H1 (cell line): ENCODE results near the gene HOXB4. TPM values are rescaled to one million over a fixed set of nuclear protein-coding genes. Genes with fewer than 3 reads are reported as not detected.

ENCODE experiments used
- CTCF ChIA-PET: fragments of 300-600 bp; sonication (Branson Sonifier 250); formaldehyde crosslinking; loops from one replicate; lab custom pipeline; 2021; ENCODE audit not compliant: partially characterized antibody; lab: Charles Lee
- POLR2A ChIA-PET: fragments of 300-600 bp; sonication (Branson Sonifier 250); formaldehyde crosslinking; loops from one replicate; lab custom pipeline; 2021; ENCODE audit warnings: inconsistent platforms; ENCODE audit not compliant: partially characterized antibody; lab: Charles Lee
- DNase-seq, 2 experiments: peaks; one replicate each; pipeline versions ENCODE4 v3.0.0 to v3.0.0-alpha.2; 2010 to 2022; ENCODE audit warnings: low spot score in 2 of 2, low read depth in 1 of 2, mixed read lengths in 1 of 2
- FAIRE-seq: peaks from 2 replicates; lab custom pipeline; 2011; peaks lifted over from hg19 to GRCh38; lab: Jason Lieb, UNC
- H2AFZ ChIP-seq: 2 replicates; pipeline ENCODE4 v1.8.1; 2012; ENCODE audit warnings: low read length, inconsistent platforms
- H2AK5ac ChIP-seq: 2 replicates; pipeline ENCODE4 v1.6.1; 2013; ENCODE audit warnings: low read depth, low read length
- H2BK120ac ChIP-seq: replicated peaks from 2 replicates; pipeline ENCODE3; 2013; ENCODE audit warnings: low read depth, low read length, inconsistent platforms
- H2BK12ac ChIP-seq: 2 replicates; pipeline ENCODE4 v1.6.1; 2013; ENCODE audit warnings: low read depth, low read length
- H2BK15ac ChIP-seq: 2 replicates; pipeline ENCODE4 v1.6.1; 2013; ENCODE audit warnings: low read length
- H2BK20ac ChIP-seq: 2 replicates; pipeline ENCODE4 v1.6.1; 2013; ENCODE audit warnings: low read length
- H2BK5ac ChIP-seq: 2 replicates; pipeline ENCODE4 v1.6.1; 2013; ENCODE audit warnings: low read depth, low read length
- H3K14ac ChIP-seq: 2 replicates; pipeline ENCODE4 v1.6.1; 2013; ENCODE audit warnings: inconsistent platforms; ENCODE audit not compliant: insufficient read length
- H3K18ac ChIP-seq: 2 replicates; pipeline ENCODE4 v1.6.1; 2013; ENCODE audit warnings: low read length; ENCODE audit errors: extremely low read depth
- H3K23ac ChIP-seq: 2 replicates; pipeline ENCODE4 v1.6.1; 2013; ENCODE audit warnings: inconsistent platforms; ENCODE audit not compliant: insufficient read length
- H3K23me2 ChIP-seq: 2 replicates; pipeline ENCODE4 v1.6.1; 2013; ENCODE audit warnings: low read depth, low read length
- H3K27ac ChIP-seq: 2 replicates; pipeline ENCODE4 v1.6.1; 2011; ENCODE audit warnings: low read depth, low read length, inconsistent platforms
- H3K27me3 ChIP-seq, 4 experiments: replicated peaks in 1 of 4; 1 replicate in 1 of 4; 2 replicates in 3 of 4; pipeline versions ENCODE4 v1.6.1 to v1.8.1; 2011 to 2013; ENCODE audit warnings: low read length in 3 of 4, mild to moderate bottlenecking in 3 of 4, inconsistent platforms in 2 of 4, mixed read lengths in 2 of 4, moderate library complexity in 1 of 4; ENCODE audit not compliant: control insufficient read depth in 3 of 4, insufficient read depth in 3 of 4; ENCODE audit errors: extremely low read depth in 1 of 4
- H3K36me3 ChIP-seq, 4 experiments: 2 replicates each; pipeline versions ENCODE4 v1.6.1 to v1.8.1; 2011 to 2013; ENCODE audit warnings: mild to moderate bottlenecking in 4 of 4, low read length in 3 of 4, moderate library complexity in 2 of 4, control low read depth in 1 of 4, inconsistent platforms in 1 of 4; ENCODE audit not compliant: insufficient read depth in 4 of 4, control insufficient read depth in 2 of 4
- H3K4ac ChIP-seq: replicated peaks from 2 replicates; pipeline ENCODE3; 2013; ENCODE audit warnings: low read length, low read depth, mixed read lengths, inconsistent platforms; ENCODE audit not compliant: insufficient read length
- H3K4me1 ChIP-seq, 4 experiments: replicated peaks in 1 of 4; 1 replicate in 1 of 4; 2 replicates in 3 of 4; pipeline versions ENCODE4 v1.6.1 to v1.8.1; 2011 to 2013; ENCODE audit warnings: low read length in 3 of 4, inconsistent platforms in 2 of 4, mixed read lengths in 1 of 4; ENCODE audit not compliant: insufficient read depth in 4 of 4, control insufficient read depth in 3 of 4
- H3K4me2 ChIP-seq, 2 experiments: 2 replicates each; pipeline versions ENCODE4 v1.6.1 to v1.8.1; 2011 to 2013; ENCODE audit warnings: low read depth in 2 of 2, low read length in 2 of 2, control low read depth in 1 of 2, inconsistent platforms in 1 of 2, mild to moderate bottlenecking in 1 of 2; ENCODE audit not compliant: insufficient read depth in 1 of 2
- H3K4me3 ChIP-seq, 4 experiments: fragments of 200-600, 300-600 bp in 1 of 4; sonication (generic), shearing (Covaris generic), sonication (Bioruptor Twin) in 1 of 4; 2 replicates each; pipeline versions ENCODE4 v1.5.1 to v1.8.1; 2011 to 2016; ENCODE audit warnings: low read length in 4 of 4, low read depth in 3 of 4, control low read depth in 2 of 4, inconsistent platforms in 2 of 4, mild to moderate bottlenecking in 2 of 4, mixed read lengths in 1 of 4, moderate library complexity in 1 of 4; ENCODE audit not compliant: insufficient read depth in 2 of 4; ENCODE audit errors: extremely low read depth in 1 of 4
- H3K56ac ChIP-seq: replicated peaks from 2 replicates; pipeline ENCODE3; 2013; ENCODE audit warnings: low read depth, mild to moderate bottlenecking, mixed read lengths, low read length, inconsistent platforms; ENCODE audit not compliant: insufficient read length
- H3K79me1 ChIP-seq: 2 replicates; pipeline ENCODE4 v1.6.1; 2013; ENCODE audit warnings: low read depth, low read length, control low read depth
- H3K79me2 ChIP-seq, 2 experiments: 2 replicates each; pipeline versions ENCODE4 v1.6.1 to v1.8.1; 2012 to 2013; ENCODE audit warnings: low read length in 2 of 2, mild to moderate bottlenecking in 2 of 2, inconsistent platforms in 1 of 2; ENCODE audit not compliant: insufficient read depth in 2 of 2, control insufficient read depth in 1 of 2
- H3K9ac ChIP-seq, 4 experiments: replicated peaks in 1 of 4; 1 replicate in 1 of 4; 2 replicates in 3 of 4; pipeline versions ENCODE4 v1.6.1 to v1.8.1; 2011 to 2013; ENCODE audit warnings: low read depth in 3 of 4, low read length in 3 of 4, control low read depth in 2 of 4, mild to moderate bottlenecking in 2 of 4, moderate library complexity in 2 of 4, inconsistent platforms in 1 of 4; ENCODE audit errors: extremely low read depth in 1 of 4
- H3K9me3 ChIP-seq, 2 experiments: 2 replicates each; pipeline versions ENCODE4 v1.6.1 to v1.8.1; 2012 to 2013; ENCODE audit warnings: mild to moderate bottlenecking in 2 of 2, moderate library complexity in 2 of 2, control low read depth in 1 of 2, inconsistent platforms in 1 of 2, low read depth in 1 of 2, low read length in 1 of 2, mixed read lengths in 1 of 2; ENCODE audit not compliant: insufficient read depth in 2 of 2
- H4K20me1 ChIP-seq, 2 experiments: replicated peaks in 1 of 2; 2 replicates each; pipeline versions ENCODE3 to v1.8.1; 2011 to 2013; ENCODE audit warnings: inconsistent platforms in 2 of 2, low read length in 2 of 2, mild to moderate bottlenecking in 1 of 2; ENCODE audit not compliant: insufficient read depth in 2 of 2, control insufficient read depth in 1 of 2
- H4K5ac ChIP-seq: 2 replicates; pipeline ENCODE4 v1.6.1; 2013; ENCODE audit warnings: low read length, low read depth, mixed read lengths, inconsistent platforms; ENCODE audit not compliant: insufficient read length
- H4K8ac ChIP-seq: 2 replicates; pipeline ENCODE4 v1.8.0; 2013; ENCODE audit warnings: mild to moderate bottlenecking, moderate library complexity, low read length, inconsistent platforms; ENCODE audit not compliant: insufficient read depth; ENCODE audit errors: extremely low read depth
- H4K91ac ChIP-seq: replicated peaks from 2 replicates; pipeline ENCODE3; 2013; ENCODE audit warnings: low read length, mixed read lengths, inconsistent platforms; ENCODE audit not compliant: insufficient read length
- CBX8 ChIP-seq: fragments of 300-800, 300-1000 bp; sonication (generic); IDR thresholded peaks from 2 replicates; pipeline ENCODE4 v1.7.1; 2016; ENCODE audit warnings: low read depth, low read length, borderline replicate concordance
- CTBP2 ChIP-seq: IDR thresholded peaks from 2 replicates; pipeline ENCODE4 v1.7.0; 2011; ENCODE audit warnings: borderline replicate concordance, mild to moderate bottlenecking, moderate library complexity, mixed read lengths, low read length; ENCODE audit not compliant: insufficient read depth, insufficient read length
- EZH2 ChIP-seq: fragments of 200-600 bp; sonication (generic); IDR thresholded peaks from 2 replicates; pipeline ENCODE4 v1.7.1; 2012; ENCODE audit warnings: low read depth, mild to moderate bottlenecking, moderate library complexity, low read length, inconsistent platforms; ENCODE audit not compliant: severe bottlenecking
- JUN ChIP-seq: IDR thresholded peaks from 2 replicates; pipeline ENCODE4 v1.6.1; 2011; ENCODE audit warnings: low read depth, mild to moderate bottlenecking, improper control_type of control experiment, low read length
- NANOG ChIP-seq: IDR thresholded peaks from 2 replicates; pipeline ENCODE4 v1.6.1; 2011; ENCODE audit warnings: low read length, low read depth, mild to moderate bottlenecking, inconsistent platforms; ENCODE audit not compliant: insufficient read depth, poor library complexity, severe bottlenecking
- RNF2 ChIP-seq: fragments of 200-900, 300-1000 bp; sonication (generic); IDR thresholded peaks from 2 replicates; pipeline ENCODE4 v1.7.1; 2016; ENCODE audit warnings: borderline replicate concordance, low read depth, mild to moderate bottlenecking, antibody characterized with exemption, low read length; ENCODE audit not compliant: poor library complexity, severe bottlenecking; ENCODE audit errors: missing control alignments
- SP1 ChIP-seq: IDR thresholded peaks from 2 replicates; pipeline ENCODE4 v1.6.1; 2011; ENCODE audit warnings: low read depth, low read length
- SUZ12 ChIP-seq: fragments of 200-600 bp; sonication (generic); IDR thresholded peaks from 2 replicates; pipeline ENCODE4 v1.6.1; 2012; ENCODE audit warnings: mild to moderate bottlenecking, inconsistent platforms, low read length, moderate library complexity, mixed read lengths
- WGBS, 2 experiments: shearing (Covaris generic) in 1 of 2; methylation state at CpG; one replicate each; pipeline versions ENCODE4 v1.1.6 to v1.1.7; 2013 to 2015; ENCODE audit warnings: low lambda C conversion rate in 2 of 2, mixed read lengths in 2 of 2, inconsistent platforms in 1 of 2, low coverage in 1 of 2, missing lambda C conversion rate in 1 of 2; ENCODE audit not compliant: insufficient replicate concordance in 2 of 2, insufficient coverage in 1 of 2, insufficient read length in 1 of 2; ENCODE audit errors: extremely low coverage in 1 of 2, missing lambda C conversion rate in 1 of 2; 5-methylcytosine and 5-hydroxymethylcytosine counted together
- polyA plus RNA-seq, 7 experiments: library from polyadenylated mRNA; depleted of rRNA in 3 of 7; stranded (reverse) in 5 of 7; unstranded in 2 of 7; fragments of >200 nt in 5 of 7; fragments of 200-250 nt in 2 of 7; gene quantifications; 1 replicate in 5 of 7; 2 replicates in 1 of 7; 4 replicates in 1 of 7; pipeline versions ENCODE4 v1.2.1 to v1.2.3, GENCODE V29; 2011 to 2013; ENCODE audit warnings: missing spikeins in 2 of 7, mixed read lengths in 2 of 7
- total RNA-seq: library from RNA; stranded (reverse); fragmentation: NEBNext Ultra II Directional; extraction: Animal tissue kit (Norgen Biotek cat#: 25700); gene quantifications from 2 replicates; pipeline ENCODE4 v1.2.1, GENCODE V29; 2021

The HOXB4 gene
- total and polyA plus RNA-seq, 2 of the 8 experiments (the other 6 are each of a cell fraction or from before 2014, with no cell fraction given), result not detected

- H2BK120ac ChIP-seq, result no peak overlapping the region
- no peak overlapping the region for H4K91ac ChIP-seq
- no peak overlapping the region for H3K4ac ChIP-seq
- H3K4me2 ChIP-seq, result no peak overlapping the region
- no peak overlapping the region for H3K27ac ChIP-seq
- 10% methylated on average over 16 of the region's 16 CpGs; no CpG with 5 or more reads in 1 of the 2 experiments for WGBS, 2 experiments
- H2BK12ac ChIP-seq, result no peak overlapping the region
- H3K36me3 ChIP-seq, result peaks cover 0 to 5% (median 0%) of the 10 kb centered on the region in 4 experiments; a peak in 1 of 8 replicates
- no peak for TF ChIP-seq CTBP2
- TF ChIP-seq JUN, result no peak
- peak; percentile 88 for TF ChIP-seq SUZ12
- TF ChIP-seq NANOG, result no peak
- TF ChIP-seq CBX8, result peak; percentile 89; the same call in 1 of the 2 replicates
- TF ChIP-seq SP1, result no peak
- TF ChIP-seq RNF2, result peak; percentile 84
- peak; percentile 85 for TF ChIP-seq EZH2
- ChIA-PET CTCF (interaction anchor here (0.8 to 1.6 kb wide), 9 partner anchors 9 to 294 kb away, joined by 3 to 7 read pairs (median 3); partner anchors contain the start of gene HOXB9), POLR2A (no interaction called here)
- no peak overlapping the region for H3K56ac ChIP-seq
- no peaks in the 10 kb centered on the region for H3K23me2 ChIP-seq
- H3K79me2 ChIP-seq, result no peaks in the 10 kb centered on the region
- no peak overlapping the region for H4K8ac ChIP-seq
- DNase-seq (no peak), FAIRE-seq (no peak)
- H3K9ac ChIP-seq, result no peak overlapping the region
- H3K79me1 ChIP-seq, result no peaks in the 10 kb centered on the region
- no peak overlapping the region for H4K5ac ChIP-seq
- no peak overlapping the region for H2BK20ac ChIP-seq
- H2AK5ac ChIP-seq, result no peak overlapping the region
- peaks cover 99 to 100% (median 99%) of the 10 kb centered on the region in 4 experiments for H3K27me3 ChIP-seq
- H3K23ac ChIP-seq, result no peak overlapping the region
- H2BK15ac ChIP-seq, result no peak overlapping the region
- no peak overlapping the region; the same call in 1 of the 2 replicates for H3K18ac ChIP-seq
- H3K4me1 ChIP-seq, result peaks cover 0 to 9% (median 4%) of the 10 kb centered on the region in 4 experiments; a peak in 4 of 7 replicates
- H4K20me1 ChIP-seq, result peaks cover 16 to 31% of the 10 kb centered on the region in 2 experiments
- H2BK5ac ChIP-seq, result no peak overlapping the region
- H2AFZ ChIP-seq, result no peak overlapping the region
- H3K4me3 ChIP-seq, result no peak overlapping the region
- H3K14ac ChIP-seq, result no peak overlapping the region
- no peaks in the 10 kb centered on the region for H3K9me3 ChIP-seq
Measured at GRCh38 chr17:48559122-48559839, 18.9 kb downstream of the HOXB4 start.
